NCI-H2029 treated with DMSO at 0.1 percent for 48 hours (cell line): ENCODE data around the gene ANKS1B.

Source experiments
- DNase-seq: peaks from one replicate; lab custom pipeline; 2025; lab: John Stamatoyannopoulos, UW

ANKS1B gene

GRCh38 chr12:99195474-99195873 is 789.3 kb downstream of the ANKS1B start:
- no peak for DNase-seq

GRCh38 chr12:99192489-99192888 is 792.2 kb downstream of the ANKS1B start:
- DNase-seq: no peak

GRCh38 chr12:99176871-99177270 is 807.9 kb downstream of the ANKS1B start:
- no peak for DNase-seq

- no peak for DNase-seq
Measured at GRCh38 chr12:99170461-99170860, 814.3 kb downstream of the ANKS1B start.

DNA sequence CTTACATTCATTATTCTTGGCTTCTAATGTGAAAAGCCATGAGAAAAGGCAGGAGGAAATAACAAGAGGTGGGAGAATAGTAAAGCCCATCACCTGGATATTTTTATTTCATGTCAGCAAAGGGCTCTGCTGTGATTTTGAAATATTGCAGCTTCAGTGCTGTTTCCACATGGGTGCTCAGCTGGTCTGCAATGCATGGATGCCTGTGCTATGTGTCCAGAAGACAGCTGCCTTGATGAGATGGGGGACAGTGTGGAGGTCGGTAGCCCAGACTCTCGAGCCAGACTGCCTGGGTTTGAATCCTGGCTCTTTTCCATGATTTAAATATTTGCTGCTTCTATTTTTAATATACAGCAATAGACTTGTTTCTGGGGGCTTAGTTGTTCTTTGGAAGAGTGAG is 814.7 kb downstream of the ANKS1B start:
- no peak for DNase-seq

- DNase-seq: no peak
Measured at GRCh38 chr12:99157946-99158345, 826.8 kb downstream of the ANKS1B start.

- DNase-seq: no peak
Measured at GRCh38 chr12:99154983-99155336, 829.8 kb downstream of the ANKS1B start.

DNA sequence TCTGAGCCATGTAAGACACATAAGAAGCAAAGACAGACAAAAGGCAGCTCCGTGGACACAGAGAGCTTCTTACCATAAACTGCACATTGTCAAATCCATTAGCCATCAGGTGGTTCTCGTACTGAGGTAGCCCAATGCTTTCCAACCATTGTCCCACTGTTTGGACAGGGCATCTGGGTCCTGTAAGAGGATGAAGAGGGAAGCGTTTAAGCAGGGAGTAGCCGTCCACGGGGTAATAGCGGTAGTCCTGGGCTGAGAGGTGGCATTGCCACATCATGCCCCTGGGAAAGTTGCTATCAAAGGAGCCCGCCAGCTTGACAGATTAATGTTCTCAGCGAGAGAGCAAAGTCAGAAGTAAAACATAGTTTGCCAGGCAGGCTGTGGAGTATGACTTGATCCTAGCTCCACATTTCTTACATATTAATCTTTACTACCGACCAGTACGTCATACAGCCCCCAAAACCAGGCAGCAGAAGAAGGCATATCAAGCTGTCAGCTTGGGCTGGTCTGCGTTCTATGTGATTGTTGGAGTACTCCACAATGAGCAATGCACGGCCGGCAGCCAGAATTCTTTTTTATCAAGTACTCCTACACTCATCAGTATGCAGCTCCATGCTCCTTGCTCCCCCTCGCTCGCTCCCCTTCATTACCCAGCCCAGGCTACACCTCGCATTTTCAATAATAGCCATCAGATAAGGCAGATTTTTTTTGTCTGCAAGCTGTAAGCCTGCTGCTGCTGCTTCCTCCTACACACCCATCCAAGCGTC is 830.3 kb downstream of the ANKS1B start:
- no peak for DNase-seq

GRCh38 chr12:99153293-99153692 is 831.4 kb downstream of the ANKS1B start:
- no peak for DNase-seq

DNA sequence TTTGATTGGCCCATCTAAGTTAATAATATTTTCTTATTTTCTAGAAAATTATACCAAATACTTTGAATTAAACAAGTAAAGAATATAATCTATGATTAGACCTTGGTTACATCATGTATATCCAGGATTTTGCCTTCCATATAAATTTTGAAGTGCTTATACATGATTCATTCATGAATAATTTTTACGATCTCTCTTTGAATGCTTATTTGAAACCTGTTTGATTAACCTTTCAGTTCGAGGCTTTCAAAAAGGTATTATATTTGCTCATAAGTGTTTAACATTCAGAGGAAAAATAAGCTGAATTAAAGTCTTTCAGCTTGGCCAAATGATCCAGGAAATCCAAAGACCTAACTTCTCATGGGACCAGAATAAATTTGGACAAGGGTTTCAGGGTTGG is 832.4 kb downstream of the ANKS1B start:
- no peak for DNase-seq

DNA sequence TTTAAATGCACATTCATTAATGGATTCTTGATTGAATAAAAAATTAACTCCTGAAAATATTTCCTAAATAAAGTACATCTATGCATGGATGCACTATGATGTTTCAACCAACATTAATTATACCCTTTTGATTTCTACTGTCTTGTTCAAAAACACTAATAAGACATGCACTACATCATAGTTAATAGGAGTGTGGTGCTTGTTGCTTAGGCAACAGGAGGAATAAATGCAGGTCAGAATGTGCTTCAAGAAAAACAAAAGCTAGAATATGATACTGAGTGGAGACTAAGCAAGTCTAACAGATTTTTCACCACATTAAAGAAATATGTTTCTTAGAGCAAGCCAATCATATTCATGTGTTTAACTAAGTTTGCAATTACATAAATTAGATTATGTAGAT is 833.0 kb downstream of the ANKS1B start:
- no peak for DNase-seq

GRCh38 chr12:99147130-99147529 is 837.6 kb downstream of the ANKS1B start:
- DNase-seq: no peak

DNA sequence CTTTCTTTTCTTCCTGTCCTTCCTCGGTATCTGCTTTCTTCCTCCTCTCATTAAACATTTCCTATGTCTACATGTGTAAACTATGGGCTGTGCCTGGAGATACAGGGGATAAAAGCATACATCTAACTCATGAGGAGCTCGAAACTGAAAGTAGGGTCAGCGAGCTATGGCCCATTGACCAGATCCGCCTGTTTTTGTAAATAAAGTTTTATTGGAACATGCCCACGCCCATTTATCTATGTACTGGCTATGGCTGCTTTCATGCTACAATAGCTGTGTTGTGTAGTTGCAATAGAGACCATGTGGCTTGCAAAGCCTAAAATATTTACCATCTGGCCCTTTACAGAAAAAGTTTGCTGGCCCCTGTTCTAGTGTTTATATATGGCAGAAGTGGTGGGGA is 838.0 kb downstream of the ANKS1B start:
- no peak for DNase-seq

DNA sequence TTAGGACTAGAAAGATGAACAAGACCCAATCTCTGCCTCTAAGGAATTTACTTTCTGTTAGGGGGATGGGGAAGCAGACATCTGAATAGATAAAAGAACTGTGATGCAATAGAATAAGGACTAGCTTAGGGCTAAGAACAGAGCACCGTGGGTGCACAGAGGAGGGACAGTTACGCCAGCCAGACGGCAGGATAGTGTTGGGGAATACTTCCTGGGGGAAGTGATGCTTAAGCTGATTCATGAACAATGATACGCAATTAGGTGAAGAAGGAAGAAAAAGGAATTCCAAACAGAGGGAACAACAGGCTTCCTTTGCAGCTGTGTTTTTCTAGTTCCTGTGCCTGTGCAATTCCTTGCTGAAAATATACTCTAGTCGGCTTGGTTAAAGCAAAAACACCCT is 838.6 kb downstream of the ANKS1B start:
- no peak for DNase-seq

- peak; percentile 32 for DNase-seq
Measured at GRCh38 chr12:99142651-99143050, 842.1 kb downstream of the ANKS1B start.

DNA sequence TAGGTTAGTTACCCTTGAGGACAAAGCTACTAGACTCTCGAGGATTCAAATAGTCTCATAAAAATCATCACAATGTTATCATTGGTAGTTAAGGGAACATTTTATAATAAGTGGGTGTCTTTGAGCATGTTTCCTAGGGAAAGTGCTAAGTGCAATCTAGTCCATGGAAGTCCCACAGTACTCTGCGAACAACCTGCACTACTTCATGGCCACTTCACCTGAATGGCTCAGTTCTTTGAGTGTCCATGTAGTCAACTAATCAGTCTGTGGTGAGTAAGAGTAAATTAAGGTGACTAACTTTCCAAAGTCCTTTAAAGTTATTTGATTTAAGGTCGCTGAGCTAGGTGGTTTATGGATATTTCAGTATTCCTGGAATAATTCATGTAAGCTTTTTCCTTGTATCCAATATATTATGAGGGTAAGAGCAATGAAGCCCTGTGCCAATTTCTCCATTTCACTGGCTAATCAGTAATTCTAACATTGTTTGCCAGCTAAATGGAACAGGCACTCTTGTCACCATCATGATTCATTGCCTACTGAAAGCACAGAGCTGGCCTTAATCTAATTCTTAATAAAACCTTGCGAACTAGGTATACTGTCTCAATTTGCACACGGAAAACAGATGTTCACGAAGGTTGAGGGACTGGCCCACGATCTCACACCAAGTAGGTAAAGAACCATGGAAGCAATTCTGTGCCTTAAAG is 844.6 kb downstream of the ANKS1B start:
- no peak for DNase-seq

- DNase-seq: no peak
Measured at GRCh38 chr12:99138393-99138792, 846.3 kb downstream of the ANKS1B start.

- no peak for DNase-seq
Measured at GRCh38 chr12:99137124-99137855, 847.4 kb downstream of the ANKS1B start.

DNA sequence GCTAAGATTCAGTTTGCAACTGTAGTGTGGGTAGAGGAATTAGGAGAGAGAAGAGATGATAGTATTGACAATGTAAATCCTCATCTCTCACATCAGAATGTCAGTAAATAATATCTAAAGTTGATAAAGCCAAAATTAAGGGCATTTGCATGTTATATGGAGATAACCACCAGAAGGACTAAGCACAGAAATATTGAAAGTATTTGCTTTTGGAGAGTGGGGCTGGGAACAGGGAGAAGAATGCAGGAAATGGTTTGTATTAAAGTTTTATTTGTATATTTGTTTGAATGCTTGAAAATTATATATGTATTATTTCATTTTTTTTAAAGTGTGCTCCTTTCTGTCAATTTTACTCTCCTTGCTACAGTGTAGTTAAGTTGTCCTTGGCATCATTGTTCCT is 848.2 kb downstream of the ANKS1B start:
- DNase-seq: no peak

- DNase-seq: no peak
Measured at GRCh38 chr12:99135376-99135775, 849.4 kb downstream of the ANKS1B start.

DNA sequence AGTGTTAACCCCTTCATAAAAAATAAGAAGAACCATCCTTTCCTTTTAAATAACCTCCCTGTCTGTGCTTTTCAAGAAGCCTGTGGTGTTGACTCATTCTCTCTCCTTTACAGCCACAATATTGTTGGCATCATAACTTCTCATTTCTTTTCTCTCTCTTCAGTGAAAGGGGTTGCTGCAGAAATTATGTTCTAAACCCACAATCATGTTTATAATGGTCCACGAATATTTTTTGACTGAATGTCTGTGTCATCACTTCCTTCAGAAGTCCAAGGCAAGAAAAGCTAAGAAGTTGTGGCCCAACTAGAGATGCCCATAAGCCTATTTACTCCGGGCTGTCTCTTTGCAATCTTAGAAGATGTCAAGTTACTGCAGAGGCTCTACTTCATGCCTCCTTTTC is 851.3 kb downstream of the ANKS1B start:
- DNase-seq: no peak

DNA sequence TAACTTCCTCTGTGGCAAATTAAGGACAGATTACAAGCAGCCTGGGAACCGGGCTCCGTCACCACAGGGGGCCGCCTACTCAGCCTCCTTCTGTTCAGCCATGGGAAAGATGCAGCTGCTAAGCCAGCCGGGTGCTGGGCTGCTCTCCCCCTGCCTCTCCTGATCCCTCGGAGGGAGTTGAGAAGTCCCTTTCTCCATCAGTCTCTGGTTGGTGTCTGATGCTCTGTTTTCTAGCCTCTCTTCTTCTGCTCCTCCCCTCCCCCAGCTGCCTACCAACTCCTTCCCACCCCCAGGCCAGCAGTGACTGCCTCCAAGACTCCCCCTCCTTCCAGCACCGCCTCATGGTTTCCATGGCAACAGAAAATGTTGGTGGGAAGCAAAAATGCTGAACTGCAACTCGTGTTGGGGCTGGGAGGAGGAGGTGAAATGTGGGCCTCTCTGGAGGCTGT is 853.0 kb downstream of the ANKS1B start:
- no peak for DNase-seq
